ENCODE measurements around the gene DNM3. TPM values are rescaled to one million over a fixed set of nuclear protein-coding genes. Genes with fewer than 3 reads are reported as not detected.

The DNM3 gene
- total and polyA plus RNA-seq, 9 of the 15 experiments (the other 6 are each of a cell fraction or from before 2014, with no cell fraction given): 0.08 to 0.36 (median 0.22) TPM; not detected in 1

DNA sequence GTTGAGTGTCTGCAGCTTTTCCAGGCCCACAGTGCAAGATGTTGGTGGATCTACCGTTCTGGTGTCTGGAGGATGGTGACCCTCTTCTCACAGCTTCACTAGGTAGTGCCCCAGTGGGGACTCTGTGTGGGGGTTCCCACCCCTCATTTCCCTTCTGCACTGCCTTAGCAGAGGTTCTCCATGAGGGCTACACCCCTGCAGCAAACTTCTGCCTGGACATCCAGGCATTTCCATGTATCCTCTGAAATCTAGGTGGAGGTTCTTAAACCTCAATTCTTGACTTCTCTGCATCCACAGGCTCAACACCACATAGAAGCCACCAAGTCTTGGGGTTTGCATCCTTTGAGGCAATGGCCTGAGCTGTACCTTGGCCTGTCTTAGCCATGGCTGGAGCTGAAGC lies 14.3 kb upstream of the DNM3 start (continued):
- TF ChIP-seq SREBF2 (CRISPR knock-in tag; IDR thresholded peaks at IDR 0.05): no peak
- TF ChIP-seq, protein P1, sequence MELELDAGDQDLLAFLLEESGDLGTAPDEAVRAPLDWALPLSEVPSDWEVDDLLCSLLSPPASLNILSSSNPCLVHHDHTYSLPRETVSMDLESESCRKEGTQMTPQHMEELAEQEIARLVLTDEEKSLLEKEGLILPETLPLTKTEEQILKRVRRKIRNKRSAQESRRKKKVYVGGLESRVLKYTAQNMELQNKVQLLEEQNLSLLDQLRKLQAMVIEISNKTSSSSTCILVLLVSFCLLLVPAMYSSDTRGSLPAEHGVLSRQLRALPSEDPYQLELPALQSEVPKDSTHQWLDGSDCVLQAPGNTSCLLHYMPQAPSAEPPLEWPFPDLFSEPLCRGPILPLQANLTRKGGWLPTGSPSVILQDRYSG (tag; conservative IDR thresholded peaks at IDR 0.05; ENCODE audit: low read depth): no peak
- no peak for TF ChIP-seq SLC30A9 (CRISPR knock-in tag; IDR thresholded peaks at IDR 0.05)
- TF ChIP-seq, protein P2, sequence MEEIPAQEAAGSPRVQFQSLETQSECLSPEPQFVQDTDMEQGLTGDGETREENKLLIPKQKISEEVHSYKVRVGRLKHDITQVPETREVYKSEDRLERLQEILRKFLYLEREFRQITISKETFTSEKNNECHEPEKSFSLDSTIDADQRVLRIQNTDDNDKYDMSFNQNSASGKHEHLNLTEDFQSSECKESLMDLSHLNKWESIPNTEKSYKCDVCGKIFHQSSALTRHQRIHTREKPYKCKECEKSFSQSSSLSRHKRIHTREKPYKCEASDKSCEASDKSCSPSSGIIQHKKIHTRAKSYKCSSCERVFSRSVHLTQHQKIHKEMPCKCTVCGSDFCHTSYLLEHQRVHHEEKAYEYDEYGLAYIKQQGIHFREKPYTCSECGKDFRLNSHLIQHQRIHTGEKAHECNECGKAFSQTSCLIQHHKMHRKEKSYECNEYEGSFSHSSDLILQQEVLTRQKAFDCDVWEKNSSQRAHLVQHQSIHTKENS (CRISPR knock-in tag; IDR thresholded peaks at IDR 0.05): no peak
- no peak for TF ChIP-seq HCFC1 (IDR thresholded peaks at IDR 0.05; ENCODE audit: low read depth, low read length)
- TF ChIP-seq, protein P3, sequence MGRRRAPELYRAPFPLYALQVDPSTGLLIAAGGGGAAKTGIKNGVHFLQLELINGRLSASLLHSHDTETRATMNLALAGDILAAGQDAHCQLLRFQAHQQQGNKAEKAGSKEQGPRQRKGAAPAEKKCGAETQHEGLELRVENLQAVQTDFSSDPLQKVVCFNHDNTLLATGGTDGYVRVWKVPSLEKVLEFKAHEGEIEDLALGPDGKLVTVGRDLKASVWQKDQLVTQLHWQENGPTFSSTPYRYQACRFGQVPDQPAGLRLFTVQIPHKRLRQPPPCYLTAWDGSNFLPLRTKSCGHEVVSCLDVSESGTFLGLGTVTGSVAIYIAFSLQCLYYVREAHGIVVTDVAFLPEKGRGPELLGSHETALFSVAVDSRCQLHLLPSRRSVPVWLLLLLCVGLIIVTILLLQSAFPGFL (CRISPR knock-in tag; IDR thresholded peaks at IDR 0.05): no peak
- TF ChIP-seq ZNF239 (CRISPR knock-in tag; IDR thresholded peaks at IDR 0.05): no peak
- TF ChIP-seq, protein P4, sequence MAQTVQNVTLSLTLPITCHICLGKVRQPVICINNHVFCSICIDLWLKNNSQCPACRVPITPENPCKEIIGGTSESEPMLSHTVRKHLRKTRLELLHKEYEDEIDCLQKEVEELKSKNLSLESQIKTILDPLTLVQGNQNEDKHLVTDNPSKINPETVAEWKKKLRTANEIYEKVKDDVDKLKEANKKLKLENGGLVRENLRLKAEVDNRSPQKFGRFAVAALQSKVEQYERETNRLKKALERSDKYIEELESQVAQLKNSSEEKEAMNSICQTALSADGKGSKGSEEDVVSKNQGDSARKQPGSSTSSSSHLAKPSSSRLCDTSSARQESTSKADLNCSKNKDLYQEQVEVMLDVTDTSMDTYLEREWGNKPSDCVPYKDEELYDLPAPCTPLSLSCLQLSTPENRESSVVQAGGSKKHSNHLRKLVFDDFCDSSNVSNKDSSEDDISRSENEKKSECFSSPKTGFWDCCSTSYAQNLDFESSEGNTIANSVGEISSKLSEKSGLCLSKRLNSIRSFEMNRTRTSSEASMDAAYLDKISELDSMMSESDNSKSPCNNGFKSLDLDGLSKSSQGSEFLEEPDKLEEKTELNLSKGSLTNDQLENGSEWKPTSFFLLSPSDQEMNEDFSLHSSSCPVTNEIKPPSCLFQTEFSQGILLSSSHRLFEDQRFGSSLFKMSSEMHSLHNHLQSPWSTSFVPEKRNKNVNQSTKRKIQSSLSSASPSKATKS (CRISPR knock-in tag; IDR thresholded peaks at IDR 0.05): no peak
